GM18502 (cell line): ENCODE results near the gene SIDT1.

Experiments
- ATAC-seq: cut with Tn5 transposase; IDR thresholded peaks from one replicate; pipeline ENCODE4 v1.9.1; 2021; ENCODE audit warnings: mild to moderate bottlenecking; ENCODE audit not compliant: unreplicated experiment, poor library complexity

The SIDT1 gene

GRCh38 chr3:113531826-113532697 is at the start of gene SIDT1:
SIDT1 (plus strand) TSS chr3:113532555; CDS start chr3:113533022, 467 bp downstream.
- ATAC-seq: peak; percentile 66

- no peak for ATAC-seq
Measured at GRCh38 chr3:113485161-113485609, 47.2 kb upstream of the SIDT1 start.

GRCh38 chr3:113495035-113495434 is 37.3 kb upstream of the SIDT1 start:
- ATAC-seq: no peak

DNA sequence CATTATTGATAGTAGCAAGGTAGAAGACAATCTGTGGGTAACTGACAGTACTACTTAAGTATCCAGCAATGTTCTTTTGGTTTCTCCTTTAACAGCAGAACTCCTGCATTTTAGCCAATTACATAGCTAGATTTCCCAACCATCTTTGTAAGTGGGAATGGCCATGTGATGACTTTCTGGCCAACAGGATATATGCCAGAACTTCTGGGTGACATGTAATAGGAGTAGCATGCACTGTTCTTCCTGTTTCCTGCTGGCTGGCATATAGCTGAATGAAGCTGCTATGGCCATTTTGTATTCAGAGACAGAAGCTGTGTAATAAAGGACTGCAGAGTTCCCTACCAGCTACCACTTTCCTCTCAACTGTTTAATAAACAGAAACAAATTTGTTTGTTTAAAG is 35.4 kb upstream of the SIDT1 start:
- ATAC-seq: no peak

DNA sequence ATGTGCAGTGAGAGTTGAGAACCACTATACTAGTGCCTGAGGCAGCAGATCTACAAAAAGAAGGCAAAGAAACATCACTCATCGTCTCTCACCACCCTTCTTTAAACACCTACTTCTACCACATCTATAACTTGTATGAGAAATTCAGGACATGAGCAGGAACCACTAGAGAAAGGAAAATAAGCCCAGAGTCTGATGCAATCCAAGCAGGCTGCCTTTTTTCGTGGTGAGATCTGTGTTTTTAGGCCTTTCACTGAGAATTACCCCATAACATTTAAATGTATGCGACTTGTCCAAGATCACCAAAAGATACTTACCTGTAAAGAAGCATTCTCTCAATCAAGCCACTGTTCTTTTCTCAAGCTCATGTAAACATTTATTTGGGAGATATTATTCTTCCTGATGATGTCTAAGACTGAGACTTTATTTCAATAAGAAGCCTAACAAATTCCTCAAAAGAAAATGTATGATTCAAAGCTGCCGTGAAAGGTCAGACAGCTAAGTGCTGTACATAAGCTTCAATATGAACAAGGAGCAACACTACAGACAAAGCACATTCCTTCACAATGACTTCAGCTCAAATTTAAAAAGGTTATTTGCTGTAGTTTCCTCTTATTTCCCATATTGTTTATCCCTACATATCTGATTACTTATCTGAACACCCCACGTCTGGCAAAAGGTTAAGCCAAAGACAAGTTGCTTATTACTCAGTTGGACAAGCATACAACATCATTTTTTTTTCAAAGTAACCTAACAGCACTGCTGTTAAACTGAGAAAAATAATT is 33.9 kb upstream of the SIDT1 start:
- ATAC-seq: no peak

- ATAC-seq: no peak
Measured at GRCh38 chr3:113499081-113499480, 33.3 kb upstream of the SIDT1 start.

DNA sequence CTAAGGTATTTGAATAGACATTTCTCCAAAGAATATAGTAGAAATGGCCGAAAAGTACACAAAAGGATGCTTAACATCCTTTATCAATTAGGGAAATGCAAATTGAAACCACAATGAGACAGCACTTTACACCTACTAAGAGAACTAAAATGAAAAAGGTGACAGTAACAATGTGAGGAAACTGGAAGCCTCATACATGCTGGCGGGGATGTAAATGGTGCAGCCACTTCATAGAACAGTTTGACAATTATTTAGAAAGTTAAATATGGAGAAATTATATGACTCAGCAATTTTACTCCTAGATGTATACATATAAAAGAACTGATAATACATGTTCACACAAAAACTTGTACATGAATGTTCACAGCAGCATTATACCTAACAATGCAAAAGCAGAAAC is 30.8 kb upstream of the SIDT1 start:
- no peak for ATAC-seq

DNA sequence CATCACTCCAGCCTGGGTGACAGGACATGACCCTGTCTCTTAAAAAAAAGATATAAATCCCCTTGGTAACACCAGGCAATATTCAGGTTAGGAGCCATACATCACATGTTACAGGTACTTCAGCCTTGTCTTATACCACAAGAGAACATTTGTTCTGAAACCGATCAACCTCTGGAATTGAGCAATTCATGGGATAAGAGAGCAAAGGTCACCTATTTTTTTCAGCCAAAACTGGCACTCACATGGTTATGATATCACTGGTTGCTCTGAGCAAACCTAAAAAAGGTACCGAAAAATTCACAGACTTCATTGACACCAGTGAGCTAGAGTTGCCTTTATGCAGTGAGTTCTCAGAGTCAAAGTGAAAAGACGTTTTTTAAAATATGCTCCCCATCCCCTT is 26.5 kb upstream of the SIDT1 start:
- ATAC-seq: no peak

- ATAC-seq: no peak
Measured at GRCh38 chr3:113507501-113508067, 24.8 kb upstream of the SIDT1 start.

GRCh38 chr3:113508966-113509365 is 23.4 kb upstream of the SIDT1 start:
- no peak for ATAC-seq

DNA sequence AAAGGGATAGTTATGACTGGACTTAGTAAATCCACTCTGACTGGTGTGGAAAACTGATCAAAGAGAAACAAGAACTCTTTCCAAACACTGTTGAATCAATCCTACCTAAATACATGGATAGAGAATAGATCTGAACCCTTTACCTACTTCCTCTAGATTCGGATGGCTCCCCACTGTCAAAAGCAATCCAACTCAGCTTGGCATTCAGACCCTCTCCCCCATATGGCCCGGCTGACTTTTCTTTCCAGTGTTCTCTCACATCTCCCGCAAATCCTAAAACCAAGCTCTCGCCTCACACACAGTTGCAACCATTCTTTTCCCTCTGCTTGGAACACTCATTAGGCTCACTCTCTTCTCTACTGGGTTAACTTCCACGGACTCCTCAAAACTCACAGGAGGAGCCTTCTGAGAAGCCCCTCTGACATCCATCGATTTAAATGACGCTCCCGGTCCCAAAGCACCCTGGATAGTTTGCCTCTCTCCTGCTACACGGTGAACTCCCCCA is 18.0 kb upstream of the SIDT1 start:
- ATAC-seq: peak; percentile 4

DNA sequence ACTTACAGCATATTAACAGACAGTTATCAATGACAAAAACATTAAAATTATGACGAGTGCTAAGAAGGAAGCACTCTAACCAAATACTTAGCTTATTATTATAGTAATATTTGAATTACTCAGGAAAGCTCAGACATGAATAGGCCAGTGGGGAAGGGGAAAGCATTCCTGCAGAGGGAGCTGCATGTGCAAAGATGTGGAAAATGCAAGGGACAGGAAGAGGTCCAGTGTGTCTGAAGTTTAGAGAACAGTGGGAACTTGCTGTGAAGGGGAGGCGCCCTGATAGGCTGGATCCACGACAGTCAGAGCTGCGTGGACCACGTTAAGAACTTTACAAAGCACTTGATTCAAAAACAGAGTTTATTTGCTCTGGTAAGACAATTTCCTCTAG is 16.2 kb upstream of the SIDT1 start:
- ATAC-seq: no peak

DNA sequence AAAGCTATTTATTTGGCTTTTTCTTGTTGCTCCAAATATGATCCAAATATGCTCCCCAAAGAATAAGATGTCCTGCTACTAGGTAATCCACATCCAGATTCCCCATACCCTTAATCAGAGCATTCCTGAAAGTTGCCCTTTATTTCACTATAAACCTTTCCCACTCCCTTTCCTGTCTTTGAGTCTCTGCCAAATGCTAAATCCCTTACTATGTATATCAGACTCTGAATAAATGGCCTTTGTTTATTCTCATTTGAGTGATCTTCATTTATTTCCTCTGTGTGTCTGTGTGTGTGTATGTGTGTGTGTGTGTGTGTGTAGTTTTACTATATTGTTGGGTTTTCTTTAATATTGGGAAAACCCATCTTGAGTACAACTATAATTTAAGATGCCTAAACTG is 10.4 kb upstream of the SIDT1 start:
- no peak for ATAC-seq

GRCh38 chr3:113523241-113523640 is 9.1 kb upstream of the SIDT1 start:
- ATAC-seq: no peak

GRCh38 chr3:113532698-113533533 is 561 bp downstream of the SIDT1 start:
- ATAC-seq: peak; percentile 42

DNA sequence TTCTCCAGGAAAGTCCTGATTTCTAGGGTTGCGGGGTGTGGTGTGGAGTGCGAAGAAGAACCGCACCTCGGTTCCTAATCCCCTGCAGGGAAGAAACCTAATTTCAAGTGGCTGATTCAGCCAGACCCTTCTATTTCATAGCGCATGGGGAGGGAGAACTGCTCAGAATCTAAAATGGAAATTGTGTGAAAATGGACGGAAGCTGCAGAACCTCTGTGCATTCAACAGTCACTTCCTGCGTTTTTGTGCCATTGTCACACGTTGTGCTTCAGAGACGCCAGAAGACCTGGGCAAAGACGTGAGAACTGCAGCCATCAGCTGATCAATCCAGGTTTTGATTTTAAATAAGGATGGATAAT is 1.2 kb downstream of the SIDT1 start:
- ATAC-seq: peak; percentile 18

DNA sequence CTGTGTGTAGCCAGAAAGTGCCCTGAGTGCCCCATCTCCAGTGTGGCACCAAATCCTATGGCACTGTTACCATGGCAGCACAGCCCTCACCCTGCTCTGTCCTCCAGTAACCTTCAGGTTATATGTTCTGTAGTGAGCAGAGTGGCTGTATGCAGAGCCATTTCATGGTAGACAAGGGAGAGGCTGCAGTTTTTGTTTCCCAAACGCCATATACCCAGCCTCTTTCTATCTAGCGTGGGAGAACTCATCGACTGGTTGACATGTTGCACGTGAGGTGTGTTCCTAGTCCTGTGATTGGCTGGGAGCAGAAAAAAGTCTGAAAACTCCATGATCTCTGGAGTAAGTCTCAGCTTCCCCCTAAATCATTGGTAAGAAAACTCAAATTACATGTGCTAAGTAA is 2.0 kb downstream of the SIDT1 start:
- ATAC-seq: no peak

GRCh38 chr3:113535898-113536297 is 3.5 kb downstream of the SIDT1 start:
- no peak for ATAC-seq

- no peak for ATAC-seq
Measured at GRCh38 chr3:113536627-113537101, 4.3 kb downstream of the SIDT1 start.

GRCh38 chr3:113537155-113537554 is 4.8 kb downstream of the SIDT1 start:
- no peak for ATAC-seq
